ENCODE data around the gene GREB1L.
A peak's percentile ranks its signal among the peaks of the same experiment; 100 is the strongest.

Gene GREB1L

DNA sequence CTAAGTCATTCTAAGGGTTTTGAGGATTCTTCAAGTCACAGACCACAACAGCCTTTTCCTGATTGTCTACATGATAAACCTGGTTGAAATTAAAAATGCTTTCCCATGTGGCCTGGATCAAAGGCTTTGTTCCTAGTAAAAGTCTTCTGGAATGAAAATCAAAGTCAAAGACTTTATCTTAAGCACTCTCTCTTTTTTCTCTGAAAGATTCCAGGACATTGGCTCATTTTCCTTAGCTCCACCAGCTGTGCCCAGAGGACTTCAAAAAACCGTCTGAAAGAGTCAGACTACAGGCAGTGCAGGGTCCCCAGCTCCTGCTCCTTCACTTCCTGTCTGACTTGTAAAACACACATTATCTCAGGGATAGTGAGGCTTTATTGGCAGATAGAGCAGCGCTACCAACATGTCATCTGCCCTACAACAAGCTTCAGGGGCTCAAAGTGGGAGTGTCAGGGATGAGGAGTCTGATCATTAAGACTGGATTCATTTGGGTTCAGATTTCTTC, 210.3 kb downstream of the GREB1L start:
- DNase-seq: no peak

DNA sequence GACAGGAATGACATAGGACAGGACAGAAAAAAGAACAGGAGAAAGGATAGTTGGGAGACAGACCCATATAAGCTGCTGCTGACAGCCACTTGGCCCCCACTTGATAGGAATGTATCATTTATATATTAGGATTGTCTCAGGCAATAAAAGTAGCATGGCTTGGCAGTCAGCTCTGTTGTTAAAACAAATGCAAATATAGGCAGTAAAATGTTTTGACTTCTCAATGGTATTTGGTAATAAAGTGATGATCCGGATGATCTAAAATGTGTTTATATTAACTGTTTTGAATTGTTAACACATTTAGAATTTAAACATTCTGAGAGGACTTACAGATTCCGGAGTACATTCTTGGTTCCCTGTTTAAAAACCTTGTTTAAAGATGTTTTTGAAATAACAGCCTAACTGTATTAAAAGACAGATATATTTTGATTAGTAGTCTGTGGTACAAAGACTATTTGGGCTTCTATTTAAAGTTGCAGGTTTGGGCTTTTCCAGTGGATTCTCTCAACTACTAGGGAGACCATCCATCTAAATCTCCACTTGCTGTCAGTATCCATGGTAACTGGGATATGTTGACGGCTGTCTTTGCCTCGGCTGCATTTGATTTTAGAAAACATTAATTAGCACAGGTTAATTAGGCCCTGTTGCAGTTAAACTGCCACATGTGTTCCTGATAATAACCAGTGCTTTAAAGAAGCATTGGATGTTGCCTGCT, 210.9 kb downstream of the GREB1L start:
- no peak for DNase-seq

DNA sequence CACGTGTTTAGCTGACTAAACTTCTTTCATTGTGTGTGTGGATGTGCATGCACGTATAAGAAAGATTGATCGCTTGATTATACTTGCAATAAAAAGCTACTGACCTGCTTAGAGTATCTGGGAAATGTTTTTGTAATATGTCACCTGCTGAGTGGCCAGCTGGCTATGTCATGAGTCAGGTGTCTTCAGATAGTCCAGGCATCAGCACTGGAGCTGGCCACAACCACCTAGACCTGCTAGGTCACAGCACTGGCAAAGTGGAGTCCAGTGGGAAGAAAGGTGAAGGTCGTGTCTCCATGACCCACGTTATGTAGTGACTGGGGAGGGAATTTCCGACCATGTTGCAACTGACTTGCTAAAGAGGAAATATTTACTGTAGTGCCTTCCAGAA, 211.5 kb downstream of the GREB1L start:
- no peak for DNase-seq

DNA sequence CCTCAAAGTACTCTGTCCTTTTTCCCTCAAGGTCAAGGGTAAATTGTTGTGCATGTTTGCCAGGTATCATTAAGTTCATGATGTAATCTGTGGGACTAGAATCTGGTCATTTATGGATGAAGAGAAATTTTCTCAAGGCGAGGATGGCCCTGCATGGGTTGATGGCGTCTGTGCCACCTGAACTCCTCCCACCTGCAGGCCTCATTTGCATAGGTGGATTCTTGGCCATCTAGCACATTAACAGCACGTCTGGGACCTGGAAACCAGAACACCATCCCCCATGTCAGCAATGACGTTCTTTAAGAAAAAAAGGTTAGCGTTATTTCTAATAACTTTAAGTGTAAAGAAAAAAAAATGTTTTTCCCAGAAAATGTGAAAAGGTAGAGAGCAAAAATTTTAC, 212.7 kb downstream of the GREB1L start:
- DNase-seq: no peak

DNA sequence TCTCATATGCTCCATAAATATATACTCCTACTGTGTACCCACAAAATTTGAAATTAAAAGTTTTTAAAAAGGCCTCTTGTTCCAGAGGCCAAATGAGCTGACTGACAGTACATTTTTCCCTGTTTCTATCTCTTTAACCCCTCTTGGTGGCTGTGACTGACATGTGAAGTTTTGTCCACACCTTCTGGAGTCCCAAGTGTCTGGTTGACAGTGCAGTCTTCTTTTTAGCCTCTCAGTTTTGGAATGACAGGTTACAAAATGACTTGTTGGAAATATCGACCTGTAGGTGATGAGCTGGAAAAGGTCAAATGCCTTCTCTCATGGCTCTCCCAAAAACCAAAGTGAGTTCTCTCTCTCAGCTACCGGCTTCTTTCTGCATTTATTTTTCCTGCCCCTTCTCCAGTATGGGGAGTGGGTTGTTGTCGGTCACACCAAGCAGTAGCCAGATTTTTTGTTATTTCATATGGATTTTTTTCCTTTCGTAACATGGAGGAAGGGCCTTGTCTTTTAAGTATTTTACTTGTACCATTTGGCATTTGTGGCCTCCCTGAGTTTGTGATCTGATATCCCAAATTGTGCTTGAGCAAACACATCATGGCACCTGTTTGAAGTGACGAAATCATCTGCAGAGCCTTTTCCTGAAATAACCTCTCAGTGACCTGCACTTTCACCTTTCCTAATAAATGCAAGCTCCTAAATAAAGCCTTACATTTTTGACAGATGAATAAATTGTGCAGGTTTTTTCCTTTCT, 214.6 kb downstream of the GREB1L start:
- DNase-seq: no peak

DNA sequence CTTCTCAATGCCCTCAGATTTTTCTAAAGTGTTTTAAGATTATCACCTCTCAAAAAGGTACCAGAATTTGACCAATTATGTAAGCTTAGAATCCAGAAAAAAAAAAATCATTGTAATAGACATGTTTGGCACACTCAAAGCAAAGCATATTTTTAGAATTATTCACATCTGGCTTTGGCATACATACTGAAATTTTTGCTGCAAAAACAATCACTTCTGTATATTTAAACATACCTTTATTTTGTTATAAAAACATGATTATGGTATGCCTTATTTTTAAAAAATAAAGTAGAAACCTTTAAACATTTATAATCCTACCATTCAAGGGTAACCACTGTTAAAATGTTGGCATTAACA, 215.1 kb downstream of the GREB1L start:
- DNase-seq: no peak

DNA sequence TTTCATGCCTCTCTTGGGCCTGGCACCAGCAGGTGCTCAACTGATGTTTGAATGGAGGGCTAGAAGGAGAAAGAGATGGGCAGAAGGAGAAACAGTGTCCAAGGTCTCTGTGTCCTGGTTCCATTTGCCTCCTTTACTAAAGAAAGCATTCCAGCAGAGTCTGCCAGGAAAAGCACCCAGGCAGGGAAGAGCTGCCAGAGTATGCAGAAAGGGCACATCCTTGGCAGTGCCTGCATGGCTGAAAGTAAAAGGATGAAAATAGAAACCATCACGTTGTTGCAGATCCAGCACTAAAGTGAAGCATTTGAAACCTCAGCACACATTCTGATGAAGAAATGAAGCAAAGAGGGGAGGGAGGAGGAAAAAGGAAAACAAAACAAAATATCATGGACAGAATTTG, 216.3 kb downstream of the GREB1L start:
- DNase-seq: no peak

DNA sequence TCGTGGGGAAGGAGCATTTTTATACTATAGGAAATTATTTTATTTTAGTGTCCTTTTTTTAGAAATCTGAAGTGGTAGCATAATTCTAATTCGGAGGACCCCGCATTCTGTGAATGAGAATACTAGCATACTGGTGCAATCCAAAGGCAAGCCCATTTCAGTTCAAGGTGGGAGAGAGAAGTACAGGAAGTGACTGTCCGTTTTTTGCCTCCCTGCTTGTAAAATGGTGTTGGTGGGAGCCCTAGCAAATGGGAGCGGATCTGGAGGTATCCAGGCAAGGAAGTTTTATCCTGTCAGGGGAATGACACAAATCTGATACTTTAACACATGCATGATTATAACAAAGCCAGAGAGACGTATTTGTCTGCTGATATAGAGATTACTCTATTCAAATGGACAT, 216.8 kb downstream of the GREB1L start:
- no peak for DNase-seq

DNA sequence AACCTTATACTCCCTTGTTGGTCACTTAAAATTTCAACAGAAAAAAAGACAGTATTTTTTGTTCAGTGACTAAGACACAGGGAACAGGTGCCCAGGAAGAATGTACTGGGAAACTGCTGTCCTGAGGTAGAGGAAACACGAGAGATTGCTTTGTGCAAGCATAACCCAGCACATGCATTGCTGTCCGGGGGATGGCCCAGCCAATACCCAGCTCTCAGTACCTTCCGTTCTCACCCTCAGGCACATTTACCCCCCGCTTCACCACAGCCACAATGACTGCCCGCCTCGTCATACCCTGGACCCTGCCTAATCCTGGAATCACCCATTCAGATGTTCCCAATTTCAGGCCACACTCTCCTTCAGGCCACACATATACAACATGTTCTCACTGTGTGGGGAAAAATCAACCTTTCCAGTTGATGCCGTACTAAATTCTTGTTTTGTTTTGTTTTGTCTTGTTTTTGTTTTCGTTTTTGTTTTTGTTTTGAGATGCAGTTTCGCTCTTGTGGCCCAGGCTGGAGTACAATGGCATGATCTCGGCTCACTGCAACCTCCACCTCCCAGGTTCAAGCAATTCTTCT, 217.8 kb downstream of the GREB1L start:
- DNase-seq: no peak

DNA sequence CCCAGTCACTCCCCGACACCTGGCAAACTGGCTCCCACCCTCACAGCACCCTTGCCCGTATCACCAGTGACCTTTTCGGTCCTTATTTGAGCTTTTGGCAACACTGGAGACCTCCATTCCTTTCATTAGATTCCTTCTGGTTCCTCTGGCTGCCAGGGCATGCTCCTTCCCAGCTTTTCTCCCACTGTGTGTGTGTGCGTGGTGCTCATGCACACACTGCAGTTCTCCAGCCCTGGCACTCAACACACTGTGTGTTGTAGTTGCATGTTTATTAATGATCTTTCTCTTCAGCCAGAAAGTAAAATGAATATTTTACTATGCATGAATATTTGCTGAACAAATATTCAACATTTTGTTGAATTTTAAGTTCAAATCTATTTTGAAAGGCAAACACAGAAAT, 219.4 kb downstream of the GREB1L start:
- no peak for DNase-seq

DNA sequence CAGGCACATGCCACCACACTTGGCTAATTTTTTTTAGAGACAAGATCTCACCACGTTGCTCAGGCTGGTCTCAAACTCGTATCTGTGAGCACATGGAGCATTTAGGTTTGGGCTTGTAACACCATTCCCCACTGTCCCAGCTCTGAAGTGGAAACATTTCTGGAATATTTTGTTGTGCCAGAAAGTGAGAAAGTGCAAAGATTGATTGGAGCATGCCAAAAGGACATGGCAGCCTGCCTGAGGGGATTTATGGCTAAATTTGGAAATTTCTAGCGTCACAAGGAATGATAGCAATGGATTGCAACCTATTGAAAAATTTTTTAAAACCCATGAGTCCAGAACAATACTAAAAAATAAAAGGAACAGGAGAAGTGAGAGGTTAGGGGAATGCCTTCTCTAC, 221.7 kb downstream of the GREB1L start:
- no peak for DNase-seq

DNA sequence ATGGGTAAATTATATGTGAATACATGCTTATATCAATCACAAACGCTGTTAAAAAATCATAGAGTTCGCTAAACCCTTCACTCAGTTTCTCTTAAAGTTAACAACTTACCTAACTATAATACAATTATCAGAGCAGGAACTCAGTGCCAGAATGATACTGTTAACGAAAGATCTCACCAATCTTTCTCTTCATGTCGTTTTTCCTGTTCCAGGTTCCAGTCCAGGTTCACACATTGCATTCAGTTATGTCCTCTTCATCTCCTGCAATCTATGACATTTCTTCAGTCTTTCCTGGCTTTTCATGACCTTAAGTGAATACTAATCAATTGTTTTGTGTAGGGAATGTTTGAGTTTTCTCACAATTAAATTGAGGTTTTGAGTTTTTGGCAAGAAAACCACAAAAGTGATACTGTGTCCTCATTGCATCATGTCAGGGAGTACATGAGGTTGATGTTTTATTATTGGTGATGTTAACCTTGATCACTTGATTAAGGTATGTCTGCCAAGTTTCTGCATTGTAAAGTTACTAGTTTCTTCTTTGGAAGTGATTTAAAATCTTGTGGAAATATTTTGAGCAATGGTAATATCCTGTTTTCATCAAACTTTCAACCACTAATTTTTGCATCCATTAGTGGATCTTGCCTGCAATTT, 226.6 kb downstream of the GREB1L start:
- DNase-seq: no peak

DNA sequence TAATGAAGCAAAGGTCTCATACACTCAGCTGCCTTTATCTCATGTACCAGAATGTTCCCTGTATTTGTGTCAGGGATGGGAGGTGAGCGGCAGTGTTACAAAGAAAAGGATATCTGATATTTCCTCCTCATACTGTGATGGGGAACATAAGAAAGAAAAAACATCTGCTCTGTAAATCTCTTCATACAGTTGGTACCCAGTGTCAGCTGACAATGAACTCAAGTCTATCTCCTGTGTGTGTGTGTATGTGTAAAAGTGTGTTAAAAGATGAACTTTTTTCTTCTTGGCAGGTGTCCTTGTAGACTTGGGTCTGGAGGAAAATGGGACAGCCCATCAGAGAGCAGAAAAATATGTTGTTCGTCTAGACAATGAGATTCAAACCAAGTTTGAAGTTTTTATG, 230.7 kb downstream of the GREB1L start:
- no peak for DNase-seq

DNA sequence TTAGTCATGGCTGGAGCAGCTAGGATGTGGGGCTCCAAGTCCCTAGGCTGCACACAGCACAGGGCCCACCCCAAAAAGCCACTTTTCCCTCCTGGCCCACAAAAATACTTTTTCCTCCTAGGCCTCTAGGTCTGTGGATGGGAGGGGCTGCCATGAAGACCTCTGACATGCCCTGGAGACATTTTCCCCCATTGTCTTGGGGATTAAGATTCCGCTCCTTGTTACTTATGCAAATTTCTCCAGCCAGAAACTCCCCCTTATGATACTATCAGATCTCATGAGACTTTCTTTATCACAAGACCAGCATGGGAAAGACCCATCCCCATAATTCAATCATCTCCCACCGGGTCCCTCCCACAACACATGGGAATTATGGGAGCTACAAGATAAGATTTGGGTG, 232.6 kb downstream of the GREB1L start:
- no peak for DNase-seq

DNA sequence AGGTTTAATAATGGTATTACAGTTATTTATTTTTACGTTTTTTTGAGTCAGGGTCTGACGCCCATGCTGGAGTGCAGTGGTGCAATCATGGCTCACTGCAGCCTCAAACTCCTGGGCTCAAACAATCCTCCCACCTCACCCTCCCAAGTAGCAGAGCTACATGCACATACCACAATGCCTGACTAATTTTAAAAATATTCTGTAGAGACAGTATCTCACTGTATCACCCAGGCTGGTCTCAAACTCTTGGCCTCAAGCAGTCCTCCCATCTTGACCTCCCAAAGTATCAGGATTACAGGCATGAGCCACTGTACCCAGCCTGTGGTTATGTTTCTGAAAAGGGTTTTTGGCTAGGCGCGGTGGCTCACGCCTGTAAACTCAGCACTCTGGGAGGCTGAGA, 237.7 kb downstream of the GREB1L start:
- DNase-seq: no peak

DNA sequence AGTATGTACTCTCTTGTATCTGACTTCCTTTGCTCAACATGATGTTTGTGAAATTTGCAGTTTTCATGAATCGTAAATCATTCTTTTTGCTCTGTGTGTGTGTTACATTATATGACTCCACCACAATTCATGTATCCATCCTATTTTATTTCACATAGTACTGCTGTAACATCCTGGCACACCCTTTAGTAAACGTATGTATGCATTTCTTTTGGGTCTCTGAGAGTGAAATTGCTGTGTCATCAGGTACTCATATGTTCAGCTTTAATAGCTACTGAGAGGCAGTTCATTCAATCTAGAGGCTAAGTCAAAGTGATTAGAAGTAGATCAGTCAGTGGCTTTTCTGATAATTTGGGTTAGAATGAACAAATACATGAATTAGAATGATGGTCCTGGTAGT, 239.7 kb downstream of the GREB1L start:
- DNase-seq: no peak

DNA sequence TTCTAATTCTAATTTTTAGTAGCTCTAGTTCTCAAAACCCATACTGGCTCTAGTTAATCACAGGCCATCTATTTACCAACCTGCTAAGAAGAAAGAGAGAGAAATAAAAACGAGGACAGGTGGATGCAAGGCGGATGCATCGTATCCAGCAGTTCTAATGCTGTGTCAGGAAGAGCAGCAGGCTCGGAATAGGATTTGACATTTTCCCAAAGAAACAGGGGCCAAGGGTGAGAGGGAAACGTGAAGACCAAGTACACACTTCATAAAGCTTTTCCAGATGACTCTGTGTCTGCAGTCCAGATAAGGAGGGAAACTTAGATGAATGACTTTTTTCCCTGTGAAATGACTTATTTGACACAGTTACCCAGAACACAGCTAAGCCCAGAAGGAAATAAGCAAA, 241.0 kb downstream of the GREB1L start:
- no peak for DNase-seq

DNA sequence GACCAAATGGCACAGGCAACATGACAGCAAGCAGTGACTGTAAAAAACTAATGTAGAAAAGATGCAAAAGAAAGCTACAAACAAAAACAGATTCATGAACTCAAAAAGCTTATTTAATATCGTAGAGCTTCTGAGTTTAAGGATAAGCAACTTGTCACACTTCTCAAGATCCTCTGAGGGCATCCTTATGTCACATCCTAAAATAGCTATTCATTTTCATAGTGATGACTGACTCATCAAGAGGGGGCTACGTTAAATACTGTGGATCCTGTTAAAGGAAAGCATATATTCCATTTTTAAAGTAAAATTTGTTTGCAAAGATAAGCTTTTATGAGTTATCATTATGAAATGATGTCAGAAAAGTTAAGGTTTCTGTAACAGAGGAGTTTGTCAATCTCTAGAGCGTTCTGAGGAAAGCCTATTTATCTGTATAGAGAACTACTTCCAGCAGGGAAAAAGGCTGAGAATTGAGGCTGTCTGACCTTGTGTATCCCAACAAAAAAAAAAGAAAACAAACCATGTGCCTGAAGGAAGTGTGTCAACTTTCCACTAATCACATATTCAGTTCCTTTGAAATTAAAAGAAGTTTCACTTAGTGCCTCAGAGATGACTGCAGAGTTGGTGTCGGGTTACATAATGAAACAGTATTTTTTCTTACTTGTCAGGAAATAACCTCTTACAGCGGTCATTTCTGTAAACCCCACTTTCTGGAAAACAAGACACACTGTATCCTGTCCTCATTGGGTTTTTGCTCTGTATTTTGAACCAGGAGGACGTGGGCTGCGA, 243.0 kb downstream of the GREB1L start:
- DNase-seq: no peak

DNA sequence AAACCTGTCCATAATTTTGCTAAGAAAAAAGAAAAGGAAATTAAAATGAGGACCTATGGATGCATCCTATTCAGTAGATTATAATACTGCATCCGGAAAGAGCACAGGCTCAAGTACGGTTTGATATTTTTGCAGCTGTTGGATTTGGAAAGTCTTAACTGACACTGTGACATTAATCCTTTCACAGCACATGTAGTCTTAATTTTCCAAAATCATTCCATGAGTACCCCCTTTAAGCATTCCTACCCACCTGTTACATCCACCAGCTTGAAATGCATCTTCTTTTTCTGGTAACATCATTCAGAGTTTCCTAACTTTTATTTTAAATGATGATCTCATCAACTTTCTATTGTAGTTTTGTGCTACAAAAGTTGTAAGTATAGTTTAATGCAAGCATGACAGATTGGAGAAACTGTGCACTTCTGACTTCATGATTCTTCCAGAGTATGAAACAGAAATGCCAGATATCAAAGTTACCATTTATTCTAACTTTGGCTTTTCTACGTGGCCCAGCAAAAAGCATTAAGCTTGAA, 244.9 kb downstream of the GREB1L start:
- no peak for DNase-seq

DNA sequence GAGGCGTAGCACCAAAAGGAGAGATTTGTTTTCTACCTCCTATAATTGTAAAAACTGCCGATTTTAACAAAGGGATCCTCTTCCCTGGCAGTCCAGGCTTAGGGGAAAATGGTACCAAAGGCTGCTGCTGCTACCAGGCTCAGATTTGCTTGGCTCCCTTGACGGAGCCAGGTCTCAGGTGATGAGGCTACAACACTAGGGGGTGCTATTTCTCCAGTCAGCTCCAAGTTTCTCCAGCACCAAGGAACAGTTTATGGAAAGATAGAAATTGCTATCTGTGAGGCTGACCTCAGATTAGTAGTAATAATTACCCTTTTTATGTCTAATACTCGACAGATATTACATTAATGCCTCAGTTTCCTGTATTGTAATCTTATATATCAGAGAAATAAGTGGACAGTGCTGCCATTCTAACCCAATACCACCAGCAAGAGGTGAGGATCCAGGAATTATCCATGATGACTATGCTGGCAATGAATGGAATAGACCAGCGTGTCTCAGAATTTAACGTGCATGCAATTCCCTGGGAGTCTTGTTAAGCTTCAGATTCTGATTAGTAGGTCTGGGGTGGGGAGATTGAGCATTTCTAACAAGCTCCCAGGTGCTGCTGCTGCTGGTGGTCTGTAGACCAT, 247.2 kb downstream of the GREB1L start:
- peak; percentile 43 for DNase-seq

DNA sequence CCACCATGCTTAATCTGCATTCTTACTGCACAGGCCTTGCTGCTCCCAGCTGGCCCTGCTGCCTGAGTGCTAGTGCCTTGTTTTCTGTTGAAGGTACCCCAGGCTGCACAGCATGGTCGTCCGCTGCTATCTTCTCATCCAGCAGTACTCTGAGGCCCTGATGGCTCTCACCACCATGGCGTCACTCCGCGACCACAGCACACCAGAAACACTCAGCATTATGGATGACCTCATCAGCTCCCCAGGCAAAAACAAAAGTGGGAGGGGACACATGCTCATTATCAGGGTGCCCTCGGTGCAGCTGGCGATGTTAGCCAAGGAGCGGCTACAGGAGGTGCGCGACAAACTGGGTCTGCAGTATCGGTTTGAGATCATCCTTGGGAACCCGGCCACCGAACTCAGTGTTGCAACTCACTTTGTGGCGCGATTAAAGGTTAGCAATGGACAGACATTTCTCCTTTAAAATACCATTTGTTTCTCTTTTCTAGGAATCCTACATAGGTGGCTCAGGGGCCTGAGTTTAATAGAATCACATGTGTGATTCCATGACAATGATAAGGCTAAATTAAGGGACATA, 248.0 kb downstream of the GREB1L start:
- DNase-seq: no peak

DNA sequence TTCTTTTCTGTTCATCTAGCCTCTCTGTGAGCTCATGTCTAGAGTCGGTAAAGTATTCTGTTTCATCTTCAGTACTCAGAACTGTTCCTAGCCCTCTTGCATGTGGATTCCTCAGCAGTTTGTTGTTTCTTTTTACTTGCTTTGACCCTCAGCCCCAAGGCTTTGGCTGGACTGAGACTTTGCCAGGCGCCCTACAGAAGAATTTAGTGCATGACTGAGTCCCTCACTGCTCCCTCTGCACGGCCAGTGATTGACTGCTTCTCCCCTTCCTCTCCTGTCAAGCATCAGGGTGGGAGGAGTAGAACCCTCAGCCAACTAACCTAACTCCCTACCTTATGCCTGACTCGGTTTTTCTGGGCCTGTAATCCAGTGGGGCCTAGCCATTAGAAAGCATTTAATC, 248.7 kb downstream of the GREB1L start:
- DNase-seq: no peak

Data from NCI-H345 (cell line).